Sigmoid colon (tissue), 4 donors: ENCODE results near the gene TMEM95.

ENCODE experiments used
- CTCF ChIP-seq, 4 experiments: fragments of 450-650 bp in 3 of 4; fragments of 200-600 bp in 1 of 4; IDR thresholded peaks; one replicate each; pipeline ENCODE4 v1.5.1; 2016 to 2019; ENCODE audit warnings: antibody characterized with exemption in 4 of 4, mild to moderate bottlenecking in 3 of 4, moderate library complexity in 2 of 4
- POLR2AphosphoS5 ChIP-seq, 4 donors: sonication (generic); formaldehyde crosslinking; IDR thresholded peaks; one replicate each; pipeline ENCODE4 v1.6.1; 2017; ENCODE audit warnings: antibody characterized with exemption in 4 of 4

DNA sequence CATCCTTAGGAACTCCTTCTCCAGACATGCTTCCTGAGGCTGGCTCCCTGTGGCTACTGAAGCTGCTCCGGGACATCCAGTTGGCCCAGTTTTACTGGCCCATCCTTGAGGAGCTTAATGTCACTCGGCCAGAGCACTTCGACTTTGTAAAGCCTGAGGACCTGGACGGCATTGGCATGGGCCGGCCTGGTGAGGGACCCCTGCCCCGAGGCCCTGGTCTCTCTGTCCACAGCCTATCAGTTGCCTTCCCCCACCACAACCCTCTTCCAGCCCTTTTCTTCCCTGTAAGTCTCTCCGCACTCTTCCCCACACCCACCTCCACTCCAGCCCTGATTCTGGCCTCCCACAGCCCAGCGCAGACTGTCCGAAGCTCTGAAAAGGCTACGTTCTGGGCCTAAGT lies 27.9 kb downstream of the TMEM95 start:
- TF ChIP-seq CTCF (IDR thresholded peaks at IDR 0.05) (no peak), POLR2AphosphoS5 (IDR thresholded peaks at IDR 0.05) (no peak)
